DMS153 (cell line): ENCODE data around the gene NPFFR1.
"Not testable (repeated sequence)": the region's sequence is repeated elsewhere in the genome, so short reads cannot be mapped to it uniquely, and the experiment has no call there.

Experiments used
- DNase-seq: peaks from one replicate; lab custom pipeline; 2025; lab: John Stamatoyannopoulos, UW

The NPFFR1 gene

GRCh38 chr10:70222811-70223447, 60.9 kb downstream of the NPFFR1 start:
- not testable (repeated sequence) for DNase-seq

GRCh38 chr10:70222340-70222794, 61.4 kb downstream of the NPFFR1 start:
- DNase-seq, result no peak

- DNase-seq, result no peak
Measured at GRCh38 chr10:70221030-70221429, 62.8 kb downstream of the NPFFR1 start.

- no peak for DNase-seq
Measured at GRCh38 chr10:70212879-70213278, 70.9 kb downstream of the NPFFR1 start.

GRCh38 chr10:70212277-70212676, 71.5 kb downstream of the NPFFR1 start:
- no peak for DNase-seq

DNA sequence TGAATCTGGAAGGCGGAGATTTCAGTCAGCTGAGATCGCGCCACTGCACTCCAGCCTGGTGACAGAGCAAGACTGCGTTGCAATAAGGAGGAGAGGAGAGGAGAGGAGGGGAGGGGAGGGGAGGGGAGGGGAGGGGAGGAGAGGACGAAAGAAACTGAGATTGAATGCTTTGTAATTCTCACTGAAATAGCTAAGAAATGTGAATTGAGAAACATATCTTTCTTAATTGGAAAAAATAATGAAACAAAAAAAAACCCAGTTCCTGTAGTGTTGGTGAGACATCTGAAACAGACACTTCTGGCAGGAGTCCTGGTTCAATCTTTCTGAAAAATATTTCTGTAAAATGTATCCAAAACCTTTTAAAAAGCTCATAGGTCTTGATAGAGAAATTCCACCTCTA, 77.0 kb downstream of the NPFFR1 start:
- DNase-seq, result no peak

GRCh38 chr10:70201105-70201504, 82.7 kb downstream of the NPFFR1 start:
- no peak for DNase-seq

DNA sequence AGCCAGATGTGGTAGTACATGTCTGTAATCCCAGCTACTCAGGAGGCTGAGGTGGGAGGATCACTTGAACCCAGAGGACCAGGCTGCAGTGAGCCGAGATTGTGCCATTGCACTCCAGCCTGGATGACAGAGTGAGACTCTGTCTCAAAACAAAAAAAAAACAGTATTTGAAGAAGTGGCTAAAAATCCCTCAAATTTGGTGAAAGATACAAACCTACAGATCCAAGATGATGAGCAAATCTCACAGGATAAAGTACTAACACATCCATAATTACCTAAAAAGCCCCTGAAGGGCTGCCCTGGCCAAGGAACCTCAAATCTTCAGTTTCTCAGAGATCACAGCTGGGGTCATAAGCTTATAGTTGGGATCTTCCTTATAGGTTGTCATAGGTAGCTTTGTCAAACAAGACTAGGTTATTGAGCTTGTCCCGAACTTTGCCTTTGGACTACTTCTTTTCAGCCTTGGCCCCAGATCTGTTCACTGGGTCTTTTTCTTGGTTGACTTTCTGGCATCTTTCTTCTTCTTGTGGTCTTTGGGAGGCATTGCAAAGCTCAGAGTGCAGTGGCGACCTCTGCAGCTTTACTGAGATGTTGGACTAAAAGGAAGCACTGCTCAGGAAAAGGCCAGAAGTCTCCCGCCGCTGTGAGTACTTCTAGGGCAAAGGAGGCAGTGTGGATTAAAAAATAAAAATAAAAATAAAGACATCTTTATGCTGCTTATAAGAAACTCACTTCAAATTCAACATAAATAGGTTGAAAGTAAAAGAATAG, 84.9 kb downstream of the NPFFR1 start:
- no peak for DNase-seq
